Islet of Langerhans (tissue), 1 donor: Measurements from ENCODE around the gene MOB1A.
"Not testable (repeated sequence)": the region's sequence is repeated elsewhere in the genome, so short reads cannot be mapped to it uniquely, and the experiment has no call there.

Experiments
- FAIRE-seq: peaks from one replicate; lab custom pipeline; 2011; peaks lifted over from hg19 to GRCh38; lab: Jason Lieb, UNC

Gene MOB1A

DNA sequence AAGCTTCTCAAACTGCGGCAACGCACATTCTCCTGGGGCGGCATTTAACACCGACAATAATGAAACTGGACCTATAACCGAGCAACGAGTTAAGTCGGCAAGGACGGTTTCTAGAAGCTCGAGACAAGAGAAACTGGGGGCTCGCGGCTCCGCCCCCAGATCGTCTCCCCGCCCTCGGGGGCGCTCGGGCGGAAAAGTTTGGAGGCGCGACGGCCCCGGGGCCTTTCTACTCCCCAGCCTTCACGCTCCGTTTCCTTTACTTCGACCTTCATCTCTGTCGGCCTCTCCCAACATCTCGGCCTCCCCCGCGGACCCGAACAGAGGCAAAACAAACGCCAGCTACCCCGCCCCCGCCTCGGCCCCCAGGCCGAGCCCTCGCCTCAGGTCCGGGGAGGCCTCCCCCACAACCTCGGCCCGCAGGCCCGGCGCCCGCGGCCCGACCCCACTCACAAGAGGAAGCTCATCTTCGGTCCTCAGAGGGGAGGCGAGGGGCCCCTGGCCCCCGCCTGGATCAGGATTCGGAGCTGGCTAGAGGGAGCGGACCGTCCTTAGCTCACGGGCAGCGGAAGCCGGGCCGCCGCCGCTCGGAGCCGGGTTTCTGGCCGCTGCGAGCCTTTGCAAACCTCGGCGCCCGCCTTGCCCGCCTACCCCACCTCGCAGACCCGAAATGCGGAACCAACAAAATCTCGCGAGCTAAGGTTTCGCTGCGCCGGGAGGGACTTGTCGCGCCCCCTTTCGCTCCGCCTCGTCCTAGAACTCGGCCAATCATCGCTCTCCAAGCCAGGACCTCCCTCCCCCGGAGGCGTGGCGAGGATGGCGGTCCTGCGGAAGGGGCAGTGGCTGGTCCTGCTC, at the start of gene MOB1A:
Gene MOB1A (minus strand): TSS at position 669 of the 852 bp plus-strand sequence. CDS start 205 bp downstream, at position 464.
- FAIRE-seq: no peak

- no peak for FAIRE-seq
These were observed 49.0 kb upstream of the MOB1A start for GRCh38 chr2:74227646-74228045.

GRCh38 chr2:74226648-74227213, 48.1 kb upstream of the MOB1A start:
- no peak for FAIRE-seq

DNA sequence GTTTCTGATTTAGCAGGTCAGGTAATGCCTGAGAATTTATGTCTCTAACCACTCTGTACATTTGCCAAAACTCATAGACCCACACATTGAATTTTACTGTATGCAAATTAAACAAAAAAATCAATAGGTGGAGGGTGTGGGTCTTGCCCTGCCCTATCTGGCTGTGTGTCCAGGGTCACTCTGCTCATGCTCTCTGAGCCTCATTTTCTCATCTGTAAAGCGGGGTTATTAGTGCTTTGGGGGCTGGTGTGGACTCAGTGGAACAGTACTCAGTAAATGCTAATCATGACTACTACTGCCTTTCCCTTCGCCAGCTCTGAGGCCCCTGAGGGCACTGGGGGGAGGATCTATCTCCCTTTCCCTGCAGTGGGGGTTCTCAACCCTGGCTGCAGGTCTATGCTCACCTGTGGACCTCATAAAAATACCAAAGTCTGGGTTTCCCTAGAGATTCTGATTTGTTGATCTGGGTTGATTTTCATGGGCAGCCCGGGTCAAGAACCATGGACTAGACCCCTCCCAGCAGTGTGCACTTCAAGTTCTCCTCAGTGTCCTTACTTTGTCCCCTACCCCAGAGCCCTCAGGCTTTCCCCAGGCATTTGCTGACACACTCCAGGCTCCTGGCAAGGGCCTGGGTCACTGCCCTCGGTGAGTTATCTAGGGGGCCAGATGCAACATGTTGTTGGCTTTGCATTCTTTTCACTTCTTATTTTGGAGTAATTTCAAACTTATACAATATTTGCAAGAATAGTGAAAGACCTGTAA, 47.2 kb upstream of the MOB1A start:
- no peak for FAIRE-seq

DNA sequence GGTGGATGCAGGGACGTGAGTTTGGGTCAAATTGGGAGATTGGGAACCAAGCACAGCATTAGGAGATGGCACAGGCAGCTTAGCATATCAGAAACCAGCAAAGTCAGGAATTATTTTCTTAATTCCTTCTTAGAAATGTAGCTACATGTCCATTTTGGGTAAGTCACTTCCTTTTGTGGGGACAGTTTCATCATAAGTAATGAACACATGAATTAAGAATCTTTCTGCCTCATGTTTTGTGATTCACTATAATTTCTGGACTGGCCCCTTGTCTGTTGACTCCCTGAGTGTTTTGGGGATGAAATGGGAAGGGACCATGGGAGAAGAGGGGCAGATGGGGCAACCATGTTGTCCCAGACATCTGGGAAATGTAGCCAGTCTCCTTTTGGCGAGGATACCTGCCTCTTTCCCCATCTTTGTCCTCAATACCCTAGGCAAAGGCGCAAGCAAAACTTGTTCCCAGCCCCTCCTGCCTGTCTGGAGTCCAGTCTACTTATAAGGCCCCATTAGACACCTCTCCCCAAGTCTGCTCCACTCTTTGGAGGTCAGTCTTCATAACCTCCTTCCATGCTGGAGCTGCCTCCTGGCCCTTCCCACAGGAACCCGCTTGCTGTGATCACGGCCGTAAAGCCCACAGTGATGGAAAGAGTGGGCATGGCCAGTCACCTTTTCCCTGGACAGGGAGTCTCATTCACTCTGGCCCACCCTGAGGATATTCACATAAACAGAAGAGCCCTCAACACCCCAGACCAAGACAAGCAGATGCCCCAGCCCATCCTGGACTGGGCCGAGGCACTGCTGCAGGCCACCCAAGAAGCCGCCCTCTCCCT, 45.5 kb upstream of the MOB1A start:
- FAIRE-seq: no peak

GRCh38 chr2:74222300-74222650, 43.6 kb upstream of the MOB1A start:
- FAIRE-seq: no peak

DNA sequence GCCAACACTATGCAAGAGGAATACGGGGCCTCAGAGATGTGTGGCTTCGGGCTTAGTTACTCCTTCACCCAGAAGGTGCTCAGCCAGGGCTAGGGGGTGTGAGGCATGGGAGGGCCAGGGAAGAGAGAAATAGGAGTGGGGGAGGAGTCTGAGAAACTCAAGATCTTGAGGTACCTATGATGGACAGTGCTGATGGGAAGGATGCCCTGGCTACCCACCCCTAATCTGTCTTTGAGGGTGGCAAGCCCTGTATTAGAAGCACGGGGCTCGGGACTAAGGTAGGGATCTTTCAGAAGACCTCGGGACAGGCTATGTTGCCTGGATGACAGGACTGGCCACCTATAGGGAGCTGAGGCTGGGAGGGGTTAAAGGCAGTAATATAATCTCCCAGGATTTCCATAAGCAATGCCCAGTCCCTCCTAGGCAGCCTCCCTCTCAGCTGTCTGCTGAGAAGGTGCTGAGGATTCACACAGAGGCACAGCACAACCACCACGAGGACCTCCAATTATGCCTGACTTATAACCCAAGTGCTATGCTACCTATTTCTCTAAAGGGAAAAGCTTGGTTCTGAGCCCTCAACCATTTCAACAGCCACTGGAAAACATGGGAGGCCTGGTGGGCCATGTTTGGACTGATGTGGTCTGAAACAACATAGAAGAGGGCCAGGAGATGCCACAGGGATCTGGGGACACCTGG, 43.1 kb upstream of the MOB1A start:
- FAIRE-seq: no peak

- FAIRE-seq: no peak
These were observed 42.4 kb upstream of the MOB1A start for GRCh38 chr2:74221091-74221490.

DNA sequence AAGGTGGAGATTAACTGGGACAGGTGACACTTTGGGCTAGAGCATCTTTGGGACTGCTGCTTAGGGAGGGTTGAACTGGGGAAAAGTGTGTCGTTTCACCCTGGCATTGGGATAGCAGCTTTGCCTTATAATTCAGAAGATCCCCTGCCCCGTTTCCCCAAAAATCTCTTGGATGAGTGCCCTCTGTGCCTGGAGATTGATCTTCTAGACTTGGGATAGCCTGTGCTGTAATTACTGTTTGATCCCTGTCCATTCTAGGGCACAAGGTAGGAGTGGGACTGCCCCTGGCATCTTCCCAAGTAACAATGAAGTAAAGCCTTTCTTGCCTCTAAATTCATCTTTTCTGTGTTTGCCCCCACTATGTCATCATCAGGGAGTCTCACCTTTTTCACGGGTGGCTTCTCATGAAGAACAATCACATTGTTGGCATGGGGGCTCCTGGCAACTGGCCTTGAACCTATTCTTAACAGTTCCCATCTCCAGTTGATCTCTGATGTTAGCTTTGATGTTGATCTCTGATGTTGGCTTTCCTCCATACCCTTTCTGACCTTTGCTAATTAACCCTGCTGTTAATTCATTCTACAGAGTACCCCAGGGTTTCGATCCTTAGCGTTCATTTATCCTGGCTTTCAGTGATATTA, 41.3 kb upstream of the MOB1A start:
- no peak for FAIRE-seq

DNA sequence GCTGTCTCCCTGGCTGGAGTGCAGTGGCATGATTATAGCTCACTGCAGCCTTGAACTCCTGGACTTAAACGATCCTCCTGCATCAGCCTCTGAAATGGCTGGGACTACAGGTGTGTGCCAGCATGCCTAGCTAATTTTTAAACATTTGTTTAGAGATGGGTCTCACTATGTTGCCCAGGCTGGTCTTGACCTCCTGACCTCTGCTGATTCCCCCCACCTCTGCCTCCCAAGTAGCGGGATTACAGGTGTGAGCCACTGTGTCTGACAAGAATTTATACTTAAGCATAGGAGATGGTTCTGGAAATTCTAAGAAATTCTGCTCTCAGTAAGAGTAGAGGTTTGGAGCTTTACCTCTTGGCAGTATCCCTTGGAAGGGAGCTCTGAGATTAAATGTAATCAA, 38.0 kb upstream of the MOB1A start:
- no peak for FAIRE-seq

DNA sequence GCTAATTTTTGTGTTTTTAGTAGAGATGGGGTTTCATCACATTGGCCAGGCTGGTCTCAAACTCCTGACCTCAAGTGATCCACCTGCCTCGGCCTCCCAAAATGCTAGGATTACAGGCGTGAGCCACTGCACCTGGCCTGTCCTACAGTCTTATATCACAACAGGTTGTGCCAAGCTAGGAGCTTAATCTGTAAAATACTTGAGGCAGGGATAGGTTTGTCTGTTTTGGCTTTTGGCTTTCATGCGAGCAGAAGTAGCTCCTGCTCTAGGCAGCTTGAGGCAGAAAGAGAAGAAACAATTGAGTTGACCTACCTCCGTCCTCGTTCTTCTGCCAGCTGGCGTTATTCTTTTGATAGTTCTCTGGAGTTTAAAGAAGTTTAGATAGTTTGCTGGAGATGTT, 37.1 kb upstream of the MOB1A start:
- not testable (repeated sequence) for FAIRE-seq

- FAIRE-seq: no peak
These were observed 34.2 kb upstream of the MOB1A start for GRCh38 chr2:74212702-74213410.

- FAIRE-seq: no peak
These were observed 27.6 kb upstream of the MOB1A start for GRCh38 chr2:74206180-74206688.

- no peak for FAIRE-seq
These were observed 26.9 kb upstream of the MOB1A start for GRCh38 chr2:74205596-74205995.

DNA sequence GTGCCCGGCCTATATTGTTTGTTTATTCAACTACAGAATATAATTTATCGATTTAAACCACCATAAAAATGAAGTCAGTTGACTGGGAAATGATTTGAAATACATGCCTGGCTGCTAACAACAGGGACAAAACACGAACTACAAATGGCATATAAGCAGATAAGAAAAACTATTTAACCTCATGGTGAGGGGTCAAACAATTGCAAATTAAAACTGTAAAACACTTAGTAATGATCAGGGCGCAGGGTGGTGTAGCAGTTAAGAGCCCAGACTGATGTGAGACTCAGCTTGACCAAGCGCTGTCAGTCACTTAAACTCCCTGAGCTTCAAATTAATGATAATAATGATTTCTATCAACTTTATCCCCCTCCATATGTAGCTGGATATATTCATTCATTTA, 26.4 kb upstream of the MOB1A start:
- no peak for FAIRE-seq

- FAIRE-seq: no peak
These were observed 25.8 kb upstream of the MOB1A start for GRCh38 chr2:74204436-74204835.

DNA sequence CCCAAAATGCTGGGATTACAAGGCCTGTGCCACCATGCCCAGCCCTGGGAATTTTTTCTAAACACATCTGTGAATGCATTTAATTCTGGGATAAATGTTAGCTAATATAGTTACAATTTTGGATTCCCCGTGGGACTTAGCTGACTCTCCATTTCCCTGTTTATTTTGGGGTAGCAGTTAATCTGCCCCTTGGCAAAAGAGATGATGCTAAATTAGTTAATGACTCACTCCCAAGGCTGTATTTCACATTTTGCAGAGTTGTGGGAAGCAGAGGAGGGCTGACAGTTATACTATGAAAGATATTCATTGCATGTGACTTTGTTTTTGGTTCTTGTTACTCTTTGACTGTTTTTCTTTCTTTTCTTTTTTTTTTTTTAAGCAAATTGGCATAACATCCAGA, 22.9 kb upstream of the MOB1A start:
- no peak for FAIRE-seq

DNA sequence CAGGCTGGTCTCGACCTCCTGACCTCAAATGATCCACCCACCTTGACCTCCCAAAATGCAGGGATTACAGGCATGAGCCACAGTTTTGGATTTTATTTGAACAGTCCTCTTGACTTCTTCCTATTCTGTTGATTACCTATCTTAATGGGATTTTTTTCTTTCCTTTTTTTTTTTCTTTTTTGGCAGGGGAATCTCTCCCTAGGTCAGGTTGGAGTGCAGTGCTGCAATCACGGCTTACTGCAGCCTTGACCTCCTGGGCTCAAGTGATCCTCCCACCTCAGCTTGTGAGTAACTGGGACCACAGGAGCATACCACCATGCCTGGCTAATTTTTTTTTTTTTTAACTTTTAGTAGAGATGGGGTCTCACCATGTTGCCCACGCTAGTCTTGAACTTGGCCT, 22.5 kb upstream of the MOB1A start:
- FAIRE-seq: no peak

DNA sequence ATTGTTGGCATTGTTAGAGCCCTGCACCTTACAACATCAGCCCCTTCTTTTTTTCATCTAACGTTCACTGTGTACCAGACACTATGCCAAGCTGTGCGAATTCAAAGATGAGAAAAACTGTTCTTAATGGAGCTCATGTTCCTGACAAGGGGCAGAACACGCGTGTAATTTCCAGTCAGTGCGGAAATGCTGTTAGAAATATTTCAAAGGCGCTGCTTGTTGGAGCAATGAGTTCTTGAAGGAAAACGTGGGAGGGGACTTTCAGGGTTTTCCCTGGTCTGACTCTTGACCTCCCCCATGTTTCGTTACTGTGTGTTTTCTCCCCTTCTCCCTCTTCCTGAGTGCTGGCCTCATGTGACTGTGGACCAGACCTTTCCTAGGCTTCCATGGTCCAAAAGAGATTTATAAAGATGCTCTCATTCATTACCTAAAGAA, 21.2 kb upstream of the MOB1A start:
- FAIRE-seq: no peak

- no peak for FAIRE-seq
These were observed 20.6 kb upstream of the MOB1A start for GRCh38 chr2:74199275-74199701.
